H1 (cell line): Measurements from ENCODE around the gene LCOR. TPM values are rescaled to one million over a fixed set of nuclear protein-coding genes. Genes with fewer than 3 reads are reported as not detected.

ENCODE experiments used
- CTCF ChIA-PET: fragments of 300-600 bp; sonication (Branson Sonifier 250); formaldehyde crosslinking; loops from one replicate; lab custom pipeline; 2021; ENCODE audit not compliant: partially characterized antibody; lab: Charles Lee
- POLR2A ChIA-PET: fragments of 300-600 bp; sonication (Branson Sonifier 250); formaldehyde crosslinking; loops from one replicate; lab custom pipeline; 2021; ENCODE audit warnings: inconsistent platforms; ENCODE audit not compliant: partially characterized antibody; lab: Charles Lee
- DNase-seq, 2 experiments: peaks; one replicate each; pipeline versions ENCODE4 v3.0.0 to v3.0.0-alpha.2; 2010 to 2022; ENCODE audit warnings: low spot score in 2 of 2, low read depth in 1 of 2, mixed read lengths in 1 of 2
- FAIRE-seq: peaks from 2 replicates; lab custom pipeline; 2011; peaks lifted over from hg19 to GRCh38; lab: Jason Lieb, UNC
- H2AFZ ChIP-seq: 2 replicates; pipeline ENCODE4 v1.8.1; 2012; ENCODE audit warnings: low read length, inconsistent platforms
- H2AK5ac ChIP-seq: 2 replicates; pipeline ENCODE4 v1.6.1; 2013; ENCODE audit warnings: low read depth, low read length
- H2BK120ac ChIP-seq: replicated peaks from 2 replicates; pipeline ENCODE3; 2013; ENCODE audit warnings: low read depth, low read length, inconsistent platforms
- H2BK12ac ChIP-seq: 2 replicates; pipeline ENCODE4 v1.6.1; 2013; ENCODE audit warnings: low read depth, low read length
- H2BK15ac ChIP-seq: 2 replicates; pipeline ENCODE4 v1.6.1; 2013; ENCODE audit warnings: low read length
- H2BK20ac ChIP-seq: 2 replicates; pipeline ENCODE4 v1.6.1; 2013; ENCODE audit warnings: low read length
- H2BK5ac ChIP-seq: 2 replicates; pipeline ENCODE4 v1.6.1; 2013; ENCODE audit warnings: low read depth, low read length
- H3K14ac ChIP-seq: 2 replicates; pipeline ENCODE4 v1.6.1; 2013; ENCODE audit warnings: inconsistent platforms; ENCODE audit not compliant: insufficient read length
- H3K18ac ChIP-seq: 2 replicates; pipeline ENCODE4 v1.6.1; 2013; ENCODE audit warnings: low read length; ENCODE audit errors: extremely low read depth
- H3K23ac ChIP-seq: 2 replicates; pipeline ENCODE4 v1.6.1; 2013; ENCODE audit warnings: inconsistent platforms; ENCODE audit not compliant: insufficient read length
- H3K23me2 ChIP-seq: 2 replicates; pipeline ENCODE4 v1.6.1; 2013; ENCODE audit warnings: low read depth, low read length
- H3K27ac ChIP-seq: 2 replicates; pipeline ENCODE4 v1.6.1; 2011; ENCODE audit warnings: low read depth, low read length, inconsistent platforms
- H3K27me3 ChIP-seq, 4 experiments: replicated peaks in 1 of 4; 1 replicate in 1 of 4; 2 replicates in 3 of 4; pipeline versions ENCODE4 v1.6.1 to v1.8.1; 2011 to 2013; ENCODE audit warnings: low read length in 3 of 4, mild to moderate bottlenecking in 3 of 4, inconsistent platforms in 2 of 4, mixed read lengths in 2 of 4, moderate library complexity in 1 of 4; ENCODE audit not compliant: control insufficient read depth in 3 of 4, insufficient read depth in 3 of 4; ENCODE audit errors: extremely low read depth in 1 of 4
- H3K36me3 ChIP-seq, 4 experiments: 2 replicates each; pipeline versions ENCODE4 v1.6.1 to v1.8.1; 2011 to 2013; ENCODE audit warnings: mild to moderate bottlenecking in 4 of 4, low read length in 3 of 4, moderate library complexity in 2 of 4, control low read depth in 1 of 4, inconsistent platforms in 1 of 4; ENCODE audit not compliant: insufficient read depth in 4 of 4, control insufficient read depth in 2 of 4
- H3K4ac ChIP-seq: replicated peaks from 2 replicates; pipeline ENCODE3; 2013; ENCODE audit warnings: low read length, low read depth, mixed read lengths, inconsistent platforms; ENCODE audit not compliant: insufficient read length
- H3K4me1 ChIP-seq, 4 experiments: replicated peaks in 1 of 4; 1 replicate in 1 of 4; 2 replicates in 3 of 4; pipeline versions ENCODE4 v1.6.1 to v1.8.1; 2011 to 2013; ENCODE audit warnings: low read length in 3 of 4, inconsistent platforms in 2 of 4, mixed read lengths in 1 of 4; ENCODE audit not compliant: insufficient read depth in 4 of 4, control insufficient read depth in 3 of 4
- H3K4me2 ChIP-seq, 2 experiments: 2 replicates each; pipeline versions ENCODE4 v1.6.1 to v1.8.1; 2011 to 2013; ENCODE audit warnings: low read depth in 2 of 2, low read length in 2 of 2, control low read depth in 1 of 2, inconsistent platforms in 1 of 2, mild to moderate bottlenecking in 1 of 2; ENCODE audit not compliant: insufficient read depth in 1 of 2
- H3K4me3 ChIP-seq, 4 experiments: fragments of 200-600, 300-600 bp in 1 of 4; sonication (generic), shearing (Covaris generic), sonication (Bioruptor Twin) in 1 of 4; 2 replicates each; pipeline versions ENCODE4 v1.5.1 to v1.8.1; 2011 to 2016; ENCODE audit warnings: low read length in 4 of 4, low read depth in 3 of 4, control low read depth in 2 of 4, inconsistent platforms in 2 of 4, mild to moderate bottlenecking in 2 of 4, mixed read lengths in 1 of 4, moderate library complexity in 1 of 4; ENCODE audit not compliant: insufficient read depth in 2 of 4; ENCODE audit errors: extremely low read depth in 1 of 4
- H3K56ac ChIP-seq: replicated peaks from 2 replicates; pipeline ENCODE3; 2013; ENCODE audit warnings: low read depth, mild to moderate bottlenecking, mixed read lengths, low read length, inconsistent platforms; ENCODE audit not compliant: insufficient read length
- H3K79me1 ChIP-seq: 2 replicates; pipeline ENCODE4 v1.6.1; 2013; ENCODE audit warnings: low read depth, low read length, control low read depth
- H3K79me2 ChIP-seq, 2 experiments: 2 replicates each; pipeline versions ENCODE4 v1.6.1 to v1.8.1; 2012 to 2013; ENCODE audit warnings: low read length in 2 of 2, mild to moderate bottlenecking in 2 of 2, inconsistent platforms in 1 of 2; ENCODE audit not compliant: insufficient read depth in 2 of 2, control insufficient read depth in 1 of 2
- H3K9ac ChIP-seq, 4 experiments: replicated peaks in 1 of 4; 1 replicate in 1 of 4; 2 replicates in 3 of 4; pipeline versions ENCODE4 v1.6.1 to v1.8.1; 2011 to 2013; ENCODE audit warnings: low read depth in 3 of 4, low read length in 3 of 4, control low read depth in 2 of 4, mild to moderate bottlenecking in 2 of 4, moderate library complexity in 2 of 4, inconsistent platforms in 1 of 4; ENCODE audit errors: extremely low read depth in 1 of 4
- H3K9me3 ChIP-seq, 2 experiments: 2 replicates each; pipeline versions ENCODE4 v1.6.1 to v1.8.1; 2012 to 2013; ENCODE audit warnings: mild to moderate bottlenecking in 2 of 2, moderate library complexity in 2 of 2, control low read depth in 1 of 2, inconsistent platforms in 1 of 2, low read depth in 1 of 2, low read length in 1 of 2, mixed read lengths in 1 of 2; ENCODE audit not compliant: insufficient read depth in 2 of 2
- H4K20me1 ChIP-seq, 2 experiments: replicated peaks in 1 of 2; 2 replicates each; pipeline versions ENCODE3 to v1.8.1; 2011 to 2013; ENCODE audit warnings: inconsistent platforms in 2 of 2, low read length in 2 of 2, mild to moderate bottlenecking in 1 of 2; ENCODE audit not compliant: insufficient read depth in 2 of 2, control insufficient read depth in 1 of 2
- H4K5ac ChIP-seq: 2 replicates; pipeline ENCODE4 v1.6.1; 2013; ENCODE audit warnings: low read length, low read depth, mixed read lengths, inconsistent platforms; ENCODE audit not compliant: insufficient read length
- H4K8ac ChIP-seq: 2 replicates; pipeline ENCODE4 v1.8.0; 2013; ENCODE audit warnings: mild to moderate bottlenecking, moderate library complexity, low read length, inconsistent platforms; ENCODE audit not compliant: insufficient read depth; ENCODE audit errors: extremely low read depth
- H4K91ac ChIP-seq: replicated peaks from 2 replicates; pipeline ENCODE3; 2013; ENCODE audit warnings: low read length, mixed read lengths, inconsistent platforms; ENCODE audit not compliant: insufficient read length
- GTF2F1 ChIP-seq: IDR thresholded peaks from 2 replicates; pipeline ENCODE4 v1.6.1; 2012; ENCODE audit warnings: low read depth, low read length, improper control_type of control experiment, borderline replicate concordance
- WGBS, 2 experiments: shearing (Covaris generic) in 1 of 2; methylation state at CpG; one replicate each; pipeline versions ENCODE4 v1.1.6 to v1.1.7; 2013 to 2015; ENCODE audit warnings: low lambda C conversion rate in 2 of 2, mixed read lengths in 2 of 2, inconsistent platforms in 1 of 2, low coverage in 1 of 2, missing lambda C conversion rate in 1 of 2; ENCODE audit not compliant: insufficient replicate concordance in 2 of 2, insufficient coverage in 1 of 2, insufficient read length in 1 of 2; ENCODE audit errors: extremely low coverage in 1 of 2, missing lambda C conversion rate in 1 of 2; 5-methylcytosine and 5-hydroxymethylcytosine counted together
- polyA plus RNA-seq, 7 experiments: library from polyadenylated mRNA; depleted of rRNA in 3 of 7; stranded (reverse) in 5 of 7; unstranded in 2 of 7; fragments of >200 nt in 5 of 7; fragments of 200-250 nt in 2 of 7; gene quantifications; 1 replicate in 5 of 7; 2 replicates in 1 of 7; 4 replicates in 1 of 7; pipeline versions ENCODE4 v1.2.1 to v1.2.3, GENCODE V29; 2011 to 2013; ENCODE audit warnings: missing spikeins in 2 of 7, mixed read lengths in 2 of 7
- total RNA-seq: library from RNA; stranded (reverse); fragmentation: NEBNext Ultra II Directional; extraction: Animal tissue kit (Norgen Biotek cat#: 25700); gene quantifications from 2 replicates; pipeline ENCODE4 v1.2.1, GENCODE V29; 2021

LCOR gene
- total and polyA plus RNA-seq, 2 of the 8 experiments (the other 6 are each of a cell fraction or from before 2014, with no cell fraction given): 4.7 to 25.5 TPM

DNA sequence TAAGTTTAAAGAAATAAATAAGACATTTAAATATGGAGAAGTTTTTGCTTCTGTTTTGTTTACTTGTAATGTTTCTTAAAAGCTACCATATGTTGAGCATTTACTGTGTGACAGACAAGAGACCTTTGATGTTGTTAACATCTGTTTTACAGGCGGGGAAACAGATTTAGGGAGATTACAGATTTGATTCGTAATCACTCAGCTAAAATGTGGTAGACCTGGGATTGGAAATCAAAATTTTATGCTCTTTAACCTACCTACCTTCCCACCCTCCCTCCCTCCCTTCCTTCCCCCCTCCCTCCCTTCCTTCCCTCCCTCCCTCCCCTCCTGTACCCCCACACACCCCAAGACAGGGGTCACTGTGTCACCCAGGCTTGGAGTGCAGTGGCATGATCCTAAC lies 11.7 kb downstream of the LCOR start:
- H2BK5ac ChIP-seq: no peak overlapping the region; the same call in 1 of the 2 replicates
- TF ChIP-seq GTF2F1: no peak
- TF ChIP-seq, all 59 proteins: peak for 0
- no peak overlapping the region for H3K56ac ChIP-seq
- H3K4ac ChIP-seq: no peak overlapping the region
- H3K23ac ChIP-seq: no peak overlapping the region
- FAIRE-seq (no peak), DNase-seq (no peak)
- no peak overlapping the region for H2BK15ac ChIP-seq
- H2BK20ac ChIP-seq: no peak overlapping the region
- H3K79me1 ChIP-seq: peaks cover 2% of the 10 kb centered on the region; the same call in 1 of the 2 replicates
- no peaks in the 10 kb centered on the region; the same call in 1 of the 2 replicates for H3K23me2 ChIP-seq
- H2AFZ ChIP-seq: no peak overlapping the region
- peaks cover 14 to 93% of the 10 kb centered on the region in 2 experiments; a peak in 3 of 4 replicates for H3K79me2 ChIP-seq
- ChIA-PET CTCF (interaction anchor here (0.6 to 1.2 kb wide), 3 partner anchors 26 to 175 kb away, joined by 3 read pairs; no protein-coding TSS in a partner anchor), POLR2A (interaction anchor here (3.6 kb wide), 1 partner anchor 11 kb away, joined by 16 read pairs; the partner anchor contains the start of gene LCOR)
- no peak overlapping the region for H2BK120ac ChIP-seq
- no peak overlapping the region for H4K5ac ChIP-seq
- H3K4me3 ChIP-seq: no peak overlapping the region
- H2AK5ac ChIP-seq: no peak overlapping the region
- H3K9ac ChIP-seq: no peak overlapping the region
- no peak overlapping the region for H3K27ac ChIP-seq
- peaks cover 0 to 1% of the 10 kb centered on the region in 2 experiments for H4K20me1 ChIP-seq
- H4K91ac ChIP-seq: no peak overlapping the region
- no peaks in the 10 kb centered on the region for H3K27me3 ChIP-seq
- no peak overlapping the region for H3K18ac ChIP-seq
- peaks cover 4 to 9% (median 5%) of the 10 kb centered on the region in 4 experiments; a peak in 4 of 7 replicates for H3K4me1 ChIP-seq
- H3K14ac ChIP-seq: no peak overlapping the region
- H3K4me2 ChIP-seq: peak overlapping the region in 1 of 2 experiments; percentile 71; a peak in 1 of 4 replicates
- no peak overlapping the region for H2BK12ac ChIP-seq
- H3K9me3 ChIP-seq: no peaks in the 10 kb centered on the region
- H4K8ac ChIP-seq: no peak overlapping the region
- H3K36me3 ChIP-seq: no peaks in the 10 kb centered on the region
- WGBS, 2 experiments: 89% methylated on average over 2 of the region's 2 CpGs; no CpG with 5 or more reads in 1 of the 2 experiments
